ENCODE results near the gene ARPIN.
"Not testable (repeated sequence)": the region's sequence is repeated elsewhere in the genome, so short reads cannot be mapped to it uniquely, and the experiment has no call there.

Gene ARPIN

DNA sequence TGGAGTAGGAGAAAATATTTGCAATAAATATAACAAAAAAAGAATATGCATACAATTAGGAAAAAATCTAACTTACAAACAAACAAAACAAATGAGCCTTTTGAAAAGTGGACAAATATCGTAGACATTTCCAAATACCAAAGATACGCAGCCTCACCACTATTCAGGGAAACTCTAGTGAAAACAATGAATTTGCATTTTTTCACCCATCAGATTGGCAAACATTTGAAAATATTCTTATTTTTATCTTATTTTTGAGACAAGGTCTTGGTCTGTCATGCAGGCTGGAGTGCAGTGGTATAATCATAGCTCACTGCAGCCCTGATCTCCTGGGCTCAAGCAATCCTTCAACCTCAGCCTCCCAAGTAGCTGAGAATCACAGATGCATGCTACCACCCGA is 34.4 kb downstream of the ARPIN start:
- DNase-seq, result no peak

DNA sequence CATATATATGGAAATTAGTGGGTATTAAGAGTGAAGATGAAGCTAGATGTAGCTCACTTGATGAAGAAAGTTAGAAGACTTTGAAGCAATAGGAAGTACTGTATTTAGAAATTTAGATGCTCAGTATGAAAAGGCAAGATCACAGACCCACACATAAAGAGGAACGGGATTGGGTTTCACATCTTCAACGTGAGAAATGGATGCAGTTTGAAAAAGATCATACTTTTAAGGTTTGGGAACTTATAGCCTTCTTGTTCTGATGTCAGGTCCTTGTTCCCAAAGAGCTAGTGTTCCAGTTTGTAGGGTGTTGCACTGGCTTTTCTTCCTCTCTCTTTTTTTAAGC is 35.7 kb downstream of the ARPIN start:
- DNase-seq, result no peak

DNA sequence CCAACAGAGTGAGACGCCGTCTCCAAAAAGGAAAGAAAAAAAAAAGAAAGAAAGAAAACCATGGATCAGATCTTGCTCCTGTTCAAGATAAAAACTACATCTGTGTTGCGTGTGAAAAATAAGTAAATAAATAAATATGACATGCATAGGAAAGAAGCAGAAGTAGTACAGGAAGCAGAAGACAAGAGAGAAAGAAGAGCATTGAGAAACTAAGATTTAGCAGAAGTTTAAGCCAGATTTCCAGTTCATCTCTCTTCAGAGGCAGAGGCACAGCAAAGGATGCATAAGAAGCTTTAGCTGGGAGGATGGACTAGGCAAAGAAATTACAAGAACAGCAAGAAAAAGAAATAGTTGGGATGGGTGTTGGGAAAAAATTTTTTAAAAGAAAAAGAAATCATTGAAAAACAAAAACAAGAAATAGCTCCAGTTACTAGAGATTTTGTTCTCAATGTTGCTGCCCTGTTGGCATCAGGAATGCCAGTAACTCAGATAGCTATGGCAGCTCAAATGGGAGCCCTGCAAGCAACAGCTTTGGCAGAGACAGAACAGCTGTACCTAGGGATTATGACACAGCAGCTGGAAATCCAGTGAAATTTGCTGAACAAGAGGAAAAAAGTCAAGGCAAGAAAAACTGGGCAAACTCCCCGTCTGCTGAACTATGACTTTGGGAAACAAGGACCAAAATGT is 36.2 kb downstream of the ARPIN start:
- no peak for DNase-seq

DNA sequence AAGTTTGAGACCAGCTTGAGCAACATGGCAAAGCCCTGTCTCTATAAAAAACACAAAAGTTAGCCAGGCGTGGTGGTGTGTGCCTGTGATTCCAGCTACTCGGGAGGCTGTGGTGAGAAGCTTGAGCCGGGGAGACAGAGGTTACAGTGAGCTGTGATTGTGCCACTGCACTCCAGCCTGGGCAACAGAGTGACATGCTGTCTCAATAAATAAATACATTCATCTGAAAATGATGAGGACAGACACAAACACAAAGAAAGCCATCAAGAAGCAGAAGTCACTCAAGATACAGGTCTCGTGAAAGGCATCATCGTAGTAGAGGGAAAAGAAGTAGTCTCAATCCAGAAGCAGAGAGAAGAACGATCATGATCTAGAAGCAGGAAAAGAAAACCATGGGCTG is 37.0 kb downstream of the ARPIN start:
- no peak for DNase-seq

DNA sequence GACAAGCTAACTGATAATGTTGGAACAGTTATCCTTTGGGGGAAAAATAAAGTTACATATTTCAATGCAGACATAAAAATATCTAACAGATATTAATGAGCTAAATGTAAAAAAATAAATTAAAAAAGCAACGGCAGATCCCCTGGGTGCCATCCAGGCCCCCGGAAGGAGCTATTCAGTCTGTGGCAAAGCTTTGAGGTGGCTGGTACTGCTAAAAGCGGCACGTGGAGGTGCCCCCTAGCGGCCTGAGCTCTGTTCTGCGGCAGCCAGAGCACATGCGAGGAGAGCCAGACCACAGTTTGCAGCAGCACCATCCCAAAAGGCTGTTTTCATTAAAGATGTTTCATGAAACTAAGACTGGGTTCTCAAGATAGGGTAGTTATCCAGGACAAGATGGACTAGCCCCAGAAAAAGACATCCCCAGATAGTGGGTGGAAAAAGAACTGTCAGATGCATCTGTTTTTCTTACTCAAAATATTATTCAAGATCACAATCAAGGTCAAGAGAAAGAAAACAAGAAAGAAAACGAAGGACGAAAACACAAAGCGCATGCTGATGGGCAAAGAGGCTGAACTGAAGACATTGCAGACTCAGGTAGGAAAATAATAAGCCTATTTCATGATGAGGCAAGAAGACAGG is 37.7 kb downstream of the ARPIN start:
- peak in 52 of 56 donors; percentile 2 to 88 (median 49) for DNase-seq

DNA sequence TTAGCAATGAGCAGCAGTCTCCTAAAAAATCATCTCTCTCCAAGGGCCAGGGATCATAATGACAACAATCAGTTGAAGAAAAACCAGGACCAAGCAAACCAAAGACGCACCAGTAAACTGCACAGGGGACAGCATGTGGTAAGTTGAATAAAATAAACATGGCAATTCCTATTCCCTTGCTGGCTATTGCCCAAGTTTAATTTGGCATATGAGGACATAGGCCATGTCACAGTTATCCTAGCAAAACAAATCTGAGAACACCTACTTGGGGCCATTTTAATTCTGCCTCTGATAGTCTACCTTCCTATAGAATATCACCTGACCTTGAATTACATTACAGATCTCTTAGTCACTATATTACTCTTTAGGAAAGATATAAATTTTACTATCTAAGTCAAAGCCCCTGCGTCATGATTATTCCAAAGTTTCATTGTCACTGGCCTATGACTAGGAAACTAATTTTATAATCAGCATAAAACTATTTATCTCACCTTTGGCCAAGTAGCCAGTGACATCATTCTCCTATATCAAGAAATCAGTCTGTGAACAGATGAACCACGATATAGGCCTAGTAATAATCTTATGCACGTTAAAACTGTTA is 42.0 kb downstream of the ARPIN start:
- no peak for DNase-seq

DNA sequence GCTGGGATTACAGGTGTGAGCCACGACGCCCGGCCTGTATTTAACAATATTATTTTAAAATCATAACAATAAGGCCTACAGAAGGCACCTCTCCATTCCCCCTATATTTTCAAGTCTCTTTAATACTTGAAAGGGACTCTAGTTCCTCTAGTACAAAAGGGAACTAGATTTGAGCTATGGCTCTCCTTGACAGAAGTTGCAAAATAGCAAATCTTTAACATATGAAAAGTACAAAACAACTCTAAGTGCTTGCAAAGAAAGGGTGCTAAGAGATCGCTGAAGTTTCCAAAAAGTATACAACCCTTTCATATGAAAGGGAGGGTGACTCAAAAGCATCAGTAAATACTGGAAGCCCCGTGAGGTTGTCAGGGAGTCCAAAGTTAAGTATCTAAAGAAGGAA is 42.7 kb downstream of the ARPIN start:
- DNase-seq, result no peak

DNA sequence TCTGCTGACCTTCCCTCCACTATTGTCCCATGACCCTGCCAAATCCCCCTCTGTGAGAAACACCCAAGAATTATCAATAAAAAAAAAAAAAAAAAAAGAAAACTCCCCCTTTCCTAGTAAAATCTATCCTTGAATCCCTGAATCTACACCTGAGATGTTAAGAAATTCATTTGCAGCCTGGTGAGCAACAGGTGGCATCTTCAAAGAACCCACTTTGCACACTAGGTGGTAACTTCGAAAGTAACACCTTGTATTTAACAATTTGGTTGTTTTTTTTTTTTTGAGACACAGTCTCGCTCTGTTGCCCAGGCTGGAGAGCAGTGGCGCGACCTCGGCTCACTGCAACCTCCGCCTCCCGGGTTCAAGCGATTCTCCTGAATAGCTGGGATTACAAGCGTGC is 43.3 kb downstream of the ARPIN start:
- not testable (repeated sequence) for DNase-seq

DNA sequence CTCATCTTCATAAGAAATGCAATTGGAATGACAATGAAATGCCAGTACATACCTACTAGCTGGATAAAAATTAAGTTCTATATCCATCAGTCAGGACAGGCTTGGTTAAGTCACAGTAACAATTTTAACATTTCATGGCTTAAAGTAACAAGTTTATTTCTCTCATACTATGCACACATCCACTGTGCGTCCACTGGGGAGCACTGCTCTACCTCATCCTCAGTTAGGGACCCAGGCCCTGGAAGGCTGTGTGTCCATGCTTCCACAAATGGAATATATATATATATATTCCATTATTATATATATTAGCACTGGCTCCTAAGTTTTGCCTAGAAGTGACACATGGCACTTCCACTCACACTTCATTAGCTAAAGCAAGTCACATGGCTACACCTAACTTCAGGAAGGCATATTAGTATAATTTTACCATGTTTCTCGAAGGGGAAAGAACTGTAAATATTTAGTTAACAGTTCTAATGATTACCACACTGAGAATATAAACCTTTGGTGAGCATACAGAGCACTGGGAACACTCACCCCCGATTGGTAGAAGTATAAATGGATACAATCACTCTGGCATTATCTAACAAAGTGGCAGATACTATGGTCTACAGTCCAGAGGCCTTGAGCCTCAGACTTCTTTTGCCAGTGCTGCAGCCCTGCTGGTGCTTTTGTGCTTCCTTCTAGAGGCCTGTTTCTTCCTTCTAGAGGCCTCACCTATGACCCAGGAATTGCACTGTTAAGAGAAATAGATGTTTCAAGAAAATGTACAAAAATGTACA is 47.6 kb downstream of the ARPIN start:
- DNase-seq, result no peak

DNA sequence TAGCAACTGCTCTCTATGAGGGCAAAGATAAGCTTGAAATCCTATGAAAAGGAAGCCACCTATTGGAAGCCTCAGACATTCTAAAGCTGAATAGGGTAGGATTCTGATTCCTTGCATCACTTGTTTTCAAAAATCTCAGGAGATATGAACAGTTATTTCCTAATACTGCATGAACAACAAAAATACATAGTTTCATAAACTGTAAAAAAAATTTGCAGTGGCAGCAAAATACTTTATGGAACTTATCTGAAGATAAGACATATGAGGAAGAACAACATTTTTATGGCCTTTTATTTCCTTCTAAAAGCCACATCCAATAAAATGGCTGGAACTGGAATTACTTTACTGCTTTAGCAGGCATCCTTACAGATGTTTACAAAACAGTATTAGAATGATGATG is 48.8 kb downstream of the ARPIN start:
- no peak for DNase-seq

DNA sequence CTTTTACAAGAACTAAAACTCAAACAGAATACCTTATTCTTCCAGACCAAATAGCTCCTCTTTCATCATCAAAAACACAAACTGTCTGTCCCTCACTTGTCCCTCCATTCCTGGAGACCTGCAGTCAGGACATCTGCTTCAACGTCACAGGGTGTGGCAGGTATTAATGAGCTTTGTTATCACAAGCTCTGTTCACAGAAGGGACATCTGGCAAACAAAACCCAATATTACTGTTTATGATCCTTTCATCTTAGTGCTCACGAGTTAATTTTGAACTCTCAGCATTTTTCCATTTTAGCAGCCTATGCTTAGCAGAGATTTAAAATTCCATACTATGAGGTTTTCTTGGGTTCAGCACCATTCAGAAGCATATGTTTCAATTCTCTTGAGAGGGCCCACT is 51.9 kb downstream of the ARPIN start:
- DNase-seq, result no peak

DNA sequence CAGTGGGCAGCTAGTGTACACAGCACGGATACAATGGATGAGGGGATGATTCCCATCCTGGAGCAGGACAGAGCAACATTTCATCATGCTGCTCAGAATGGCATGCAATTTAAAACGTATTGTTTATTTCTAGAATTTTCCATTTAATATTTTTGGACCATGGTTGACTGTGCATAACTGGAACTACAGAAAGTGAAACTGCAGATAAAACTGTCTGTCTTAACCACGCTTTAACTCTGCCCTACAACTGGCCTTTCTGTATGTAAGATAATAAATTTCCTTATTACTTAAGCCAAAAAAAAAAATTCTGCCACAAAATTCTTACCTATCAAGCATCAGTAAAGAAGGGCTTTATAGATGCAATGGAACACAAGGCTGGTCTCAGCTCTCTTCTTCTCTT is 52.3 kb downstream of the ARPIN start:
- no peak for DNase-seq

DNA sequence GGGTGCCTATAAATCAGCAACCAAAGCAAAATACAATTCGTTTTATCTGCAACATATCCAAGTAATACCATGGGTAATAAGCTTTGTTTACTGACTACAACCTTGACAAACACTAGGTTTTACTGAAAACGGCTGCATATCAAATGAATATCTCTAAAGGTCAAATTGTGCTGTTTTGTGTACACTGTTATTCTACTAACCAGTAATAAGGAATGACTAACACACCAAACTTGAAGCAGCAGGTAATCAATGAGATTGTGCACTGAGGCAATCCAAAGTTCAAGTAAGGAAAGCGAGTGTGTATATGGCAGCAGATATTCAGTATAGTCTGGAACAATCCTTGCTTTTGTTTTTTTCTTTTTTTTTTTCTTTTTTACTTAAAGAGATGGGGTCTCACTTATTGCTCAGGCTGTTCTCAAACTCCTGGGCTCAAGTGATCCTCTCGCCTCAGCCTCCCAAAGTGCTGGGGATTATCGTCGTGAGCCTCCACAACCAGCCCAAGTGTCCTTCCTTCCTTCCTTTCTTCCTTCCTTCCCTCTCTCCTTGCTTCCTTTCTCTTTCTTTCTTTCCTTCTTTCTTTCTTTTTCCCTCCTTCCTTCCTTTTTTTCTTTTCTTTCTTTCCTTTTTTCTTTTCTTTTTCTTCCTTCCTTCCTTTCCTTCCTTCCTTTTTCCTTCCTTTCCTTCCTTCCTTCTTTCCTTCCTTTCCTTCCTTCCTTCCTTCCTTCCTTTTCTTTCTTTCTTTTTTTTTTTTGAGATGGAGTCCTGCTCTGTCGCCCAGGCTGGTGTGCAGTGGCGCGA is 53.9 kb downstream of the ARPIN start:
- no peak for DNase-seq

DNA sequence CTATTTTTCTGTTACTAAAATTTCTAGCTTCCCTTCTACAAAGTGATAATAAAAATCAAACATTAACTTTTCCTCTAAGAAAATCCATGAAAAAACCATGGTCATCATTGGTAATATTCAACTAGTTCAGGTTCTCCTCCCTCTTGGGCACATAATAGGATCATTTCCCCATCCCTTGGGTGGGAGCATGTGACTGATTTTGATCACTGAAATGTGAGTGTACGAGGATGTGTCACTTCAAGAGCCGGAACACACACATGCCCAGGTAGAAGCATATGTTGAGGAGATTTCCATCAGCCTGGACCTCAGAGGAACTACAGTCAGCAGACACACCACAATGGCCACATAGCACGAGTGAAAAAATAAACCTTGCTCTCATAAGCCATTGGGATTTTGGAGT is 55.1 kb downstream of the ARPIN start:
- DNase-seq, result no peak

DNA sequence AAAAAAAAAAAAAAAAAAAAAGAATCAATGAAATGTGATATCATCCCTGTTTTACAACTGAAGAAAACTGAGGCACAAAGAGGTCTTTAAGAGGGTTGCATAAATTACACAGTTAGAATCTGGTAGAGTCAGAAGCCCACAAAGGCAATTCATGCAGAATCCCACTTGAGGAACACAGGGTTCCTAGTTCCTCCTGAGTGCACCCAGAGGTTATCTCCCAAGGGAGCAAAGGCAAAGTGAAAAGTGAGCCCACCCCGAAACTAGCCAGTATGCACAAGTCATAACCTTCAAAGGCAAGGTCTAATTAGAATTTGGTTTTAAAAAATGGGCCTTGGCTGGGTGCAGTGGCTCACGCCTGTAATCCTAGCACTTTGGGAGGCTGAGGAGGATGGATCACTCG is 56.8 kb downstream of the ARPIN start:
- DNase-seq, result no peak

DNA sequence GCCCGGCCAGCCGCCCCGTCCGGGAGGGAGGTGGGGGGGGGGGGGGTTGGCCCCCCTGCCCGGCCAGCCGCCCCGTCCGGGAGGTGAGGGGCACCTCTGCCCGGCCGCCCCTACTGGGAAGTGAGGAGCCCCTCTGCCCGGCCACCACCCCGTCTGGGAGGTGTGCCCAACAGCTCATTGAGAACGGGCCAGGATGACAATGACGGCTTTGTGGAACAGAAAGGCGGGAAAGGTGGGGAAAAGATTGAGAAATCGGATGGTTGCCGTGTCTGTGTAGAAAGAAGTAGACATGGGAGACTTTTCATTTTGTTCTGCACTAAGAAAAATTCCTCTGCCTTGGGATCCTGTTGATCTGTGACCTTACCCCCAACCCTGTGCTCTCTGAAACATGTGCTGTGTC is 57.9 kb downstream of the ARPIN start:
- not testable (repeated sequence) for DNase-seq

DNA sequence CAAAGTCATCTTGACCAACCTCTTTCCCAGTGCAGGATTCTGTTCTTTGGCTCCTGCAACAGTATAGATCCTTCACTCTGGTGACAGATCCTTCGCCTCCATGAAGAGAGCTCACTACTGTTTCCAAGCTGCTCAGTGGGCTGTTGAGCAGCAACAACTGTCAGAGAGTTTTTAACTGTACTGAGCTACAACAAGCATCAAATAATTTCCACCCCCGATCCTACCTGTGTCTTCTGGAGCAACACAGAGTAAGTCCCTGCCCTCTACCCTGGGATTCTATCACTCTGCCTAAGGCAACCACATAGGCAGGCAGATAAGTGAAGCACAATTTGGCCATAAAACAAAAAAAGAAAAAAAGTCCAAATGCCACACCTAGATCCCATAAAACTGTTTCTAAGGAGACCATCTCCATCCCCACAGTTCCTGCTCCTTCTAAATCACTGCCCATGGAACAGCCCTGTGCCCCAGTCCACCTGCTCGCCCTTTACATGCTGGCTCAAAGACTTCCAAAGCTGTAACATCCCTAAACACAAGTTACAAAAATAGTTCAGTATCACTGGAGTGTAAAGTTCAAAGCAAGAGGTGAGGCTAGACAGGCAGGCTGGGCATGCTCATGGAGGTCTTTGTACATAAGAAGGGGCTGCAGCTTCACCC is 60.3 kb downstream of the ARPIN start:
- DNase-seq, result no peak

DNA sequence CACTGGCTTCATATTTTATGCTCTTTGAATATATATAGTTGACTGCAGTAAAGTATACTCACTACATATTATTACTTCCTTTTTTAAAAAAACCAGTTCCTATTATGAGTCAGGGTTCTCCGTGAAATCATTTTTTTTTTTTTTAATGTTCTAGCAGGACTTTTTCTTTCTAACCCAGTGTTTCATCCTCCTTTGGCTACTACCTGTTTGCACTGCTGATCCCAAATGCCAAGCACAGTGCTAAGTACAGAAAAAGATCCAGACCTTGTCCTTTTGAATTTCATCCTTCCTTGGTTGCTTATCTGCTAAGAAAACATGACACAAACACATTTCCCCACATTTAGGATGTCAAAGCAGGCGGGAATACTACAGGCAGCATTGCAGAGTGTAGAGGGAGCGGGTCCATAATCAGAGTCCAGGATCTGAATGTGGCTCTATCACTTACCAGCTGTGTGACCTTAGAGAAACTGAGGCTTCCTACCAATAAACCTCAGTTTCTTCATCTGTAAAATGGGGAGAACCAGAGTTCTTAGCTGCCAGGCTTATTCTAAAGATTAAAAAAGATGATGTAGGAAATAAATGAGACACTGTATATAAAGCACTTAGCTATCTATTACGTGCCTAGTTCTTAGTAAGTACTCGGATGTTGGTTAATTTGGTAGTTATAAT is 60.9 kb downstream of the ARPIN start:
- no peak for DNase-seq

DNA sequence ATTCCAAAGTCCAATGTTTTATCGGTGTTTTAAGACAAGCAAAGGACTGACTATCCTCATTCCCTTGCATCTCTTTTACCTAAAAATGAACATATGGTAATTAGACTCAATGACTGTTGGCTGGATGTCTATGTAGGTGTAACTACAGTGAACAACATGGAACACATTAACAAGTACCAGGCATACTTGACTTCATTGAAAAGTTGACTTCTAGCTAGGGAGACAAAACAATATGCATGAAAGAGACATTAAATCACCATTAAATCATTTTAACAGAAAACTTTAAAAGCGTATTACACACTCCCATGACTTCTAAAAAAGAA is 63.8 kb downstream of the ARPIN start:
- no peak for DNase-seq

DNA sequence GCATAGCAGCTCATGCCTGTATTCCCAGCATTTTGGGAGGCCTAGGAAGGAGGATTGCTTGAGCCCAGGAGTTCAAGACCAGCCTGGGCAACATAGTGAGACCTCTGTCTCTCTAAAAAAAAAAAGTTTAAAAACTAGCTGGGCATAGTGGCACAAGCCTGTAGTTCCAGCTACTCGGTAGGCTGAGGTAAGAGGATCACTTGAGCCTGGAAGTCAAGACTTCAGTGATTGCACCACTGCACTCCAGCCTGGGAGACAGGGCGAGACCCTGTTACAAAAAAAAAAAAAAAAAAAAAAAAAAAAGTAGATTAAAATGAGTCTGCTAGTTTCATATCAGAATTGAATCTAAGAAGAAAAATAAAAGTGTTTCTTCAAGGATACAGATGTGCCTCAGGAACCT is 65.7 kb downstream of the ARPIN start:
- no peak for DNase-seq

All from nucleus accumbens (tissue), 56 donors.